GM21360 (cell line): Measurements from ENCODE around the gene HDGF.

Source experiments
- ATAC-seq: cut with Tn5 transposase; IDR thresholded peaks from one replicate; pipeline ENCODE4 v1.9.1; 2021; ENCODE audit warnings: mild to moderate bottlenecking, moderate library complexity; ENCODE audit not compliant: unreplicated experiment

The HDGF gene

GRCh38 chr1:156751451-156751756 is at the start of gene HDGF:
TSS of gene HDGF (minus strand) at chr1:156751675. CDS start at chr1:156751429, 246 bp downstream.
- peak; percentile 14 for ATAC-seq

- no peak for ATAC-seq
These were observed 45.9 kb upstream of the HDGF start for GRCh38 chr1:156797212-156797871.

GRCh38 chr1:156796340-156797097 is 45.0 kb upstream of the HDGF start:
- no peak for ATAC-seq

GRCh38 chr1:156795787-156796186 is 44.3 kb upstream of the HDGF start:
- ATAC-seq, result no peak

- ATAC-seq, result no peak
These were observed 43.9 kb upstream of the HDGF start for GRCh38 chr1:156795374-156795733.

- no peak for ATAC-seq
These were observed 43.3 kb upstream of the HDGF start for GRCh38 chr1:156794506-156795373.

DNA sequence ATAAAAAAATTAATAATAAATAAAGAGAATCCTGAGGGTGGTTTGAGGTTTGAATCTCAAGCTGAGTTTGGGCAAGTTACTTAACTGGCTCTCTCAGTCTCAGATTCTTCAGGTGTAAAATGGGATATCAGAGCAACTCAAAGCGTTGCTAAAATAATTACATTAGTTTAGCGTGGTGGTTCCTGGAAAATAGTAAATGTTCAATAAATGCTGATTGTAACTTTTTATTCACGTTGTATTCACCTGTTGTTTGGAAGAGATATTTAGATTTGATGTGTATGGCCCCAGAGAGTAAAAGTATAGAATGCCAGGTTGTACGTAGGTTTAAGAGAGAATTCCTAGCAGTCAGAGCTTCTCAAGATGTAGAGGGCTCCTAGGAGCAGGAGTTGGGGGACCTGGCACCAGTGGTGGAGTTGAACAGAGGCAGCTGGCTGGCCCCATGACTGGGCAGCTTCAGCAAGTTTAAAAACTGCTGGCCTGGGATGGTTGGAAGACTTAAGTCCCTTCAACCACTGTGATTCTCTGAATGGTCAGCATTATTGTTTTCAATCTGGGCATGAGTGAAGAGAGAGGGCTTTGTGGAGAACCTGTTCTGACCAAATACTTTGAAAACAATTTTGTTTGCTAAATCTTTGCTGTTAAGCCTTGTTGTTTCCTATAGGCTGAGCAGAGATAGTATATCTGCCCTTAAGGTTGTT is 38.3 kb upstream of the HDGF start:
- no peak for ATAC-seq

DNA sequence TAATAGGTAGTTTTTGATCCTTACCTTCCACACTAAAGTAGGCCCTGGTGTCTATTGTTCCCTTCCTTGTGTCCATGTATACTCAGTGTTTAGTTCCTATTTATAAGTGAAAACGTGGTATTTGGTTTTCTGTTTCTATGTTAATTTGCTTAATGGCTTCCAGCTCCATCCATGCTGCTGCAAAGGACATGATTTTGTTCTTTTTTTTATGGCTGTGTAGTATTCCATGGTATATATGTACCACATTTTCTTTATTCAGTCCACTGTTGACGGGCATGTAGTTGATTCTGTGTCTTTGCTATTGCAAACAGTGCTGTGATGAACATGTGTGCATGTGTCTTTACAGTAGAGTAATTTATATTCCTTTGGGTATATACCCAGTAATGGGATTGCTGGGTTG is 36.7 kb upstream of the HDGF start:
- ATAC-seq, result no peak

DNA sequence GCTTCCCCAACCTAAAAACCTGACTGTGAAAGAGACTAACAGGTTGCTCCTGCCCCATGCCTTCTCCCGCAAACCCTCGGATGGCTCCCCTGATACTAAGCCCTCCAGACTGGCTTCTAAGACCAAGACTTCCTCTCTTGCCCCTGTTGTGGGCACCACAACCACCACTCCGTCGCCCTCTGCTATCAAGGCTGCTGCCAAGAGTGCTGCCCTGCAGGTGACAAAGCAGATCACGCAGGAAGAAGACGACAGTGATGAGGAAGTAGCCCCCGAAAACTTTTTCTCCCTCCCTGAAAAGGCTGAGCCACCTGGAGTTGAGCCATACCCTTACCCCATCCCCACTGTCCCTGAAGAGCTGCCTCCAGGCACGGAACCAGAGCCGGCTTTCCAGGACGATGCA is 35.2 kb upstream of the HDGF start:
- no peak for ATAC-seq

- ATAC-seq, result no peak
These were observed 34.0 kb upstream of the HDGF start for GRCh38 chr1:156785458-156785857.

DNA sequence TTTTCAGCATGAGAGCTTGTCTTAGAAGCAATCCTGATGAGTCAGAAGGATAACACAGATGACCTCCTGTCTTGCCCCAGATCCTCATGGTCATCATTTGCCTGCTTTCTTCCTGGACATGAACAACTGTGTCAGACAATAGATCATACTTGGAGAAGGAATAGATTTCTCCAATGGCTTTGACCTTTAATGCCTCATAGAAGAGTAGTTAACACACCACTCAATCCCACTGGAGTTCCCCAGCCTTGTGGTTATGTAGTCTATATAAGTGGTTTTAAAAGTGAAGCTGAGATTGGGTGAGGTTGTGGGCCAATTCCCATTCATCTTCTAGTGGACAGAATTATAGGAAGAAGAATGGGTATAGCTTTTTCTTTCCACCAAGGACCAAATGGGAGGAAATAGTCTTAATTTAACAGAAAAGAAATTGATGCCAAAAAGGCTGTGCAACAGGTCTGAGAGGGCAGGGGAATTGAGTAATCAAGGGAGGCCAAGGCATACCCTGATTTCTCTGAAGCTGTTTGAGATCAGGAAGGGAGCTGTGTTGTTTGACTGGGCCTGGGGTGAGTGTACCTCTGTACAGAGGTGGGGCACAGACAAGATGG is 30.2 kb upstream of the HDGF start:
- ATAC-seq, result no peak

GRCh38 chr1:156777573-156777972 is 26.1 kb upstream of the HDGF start:
- ATAC-seq, result no peak

- no peak for ATAC-seq
These were observed 25.5 kb upstream of the HDGF start for GRCh38 chr1:156776942-156777341.

- no peak for ATAC-seq
These were observed 24.3 kb upstream of the HDGF start for GRCh38 chr1:156775799-156776198.

- no peak for ATAC-seq
These were observed 22.1 kb upstream of the HDGF start for GRCh38 chr1:156773607-156774006.

- ATAC-seq, result no peak
These were observed 21.4 kb upstream of the HDGF start for GRCh38 chr1:156772728-156773497.

DNA sequence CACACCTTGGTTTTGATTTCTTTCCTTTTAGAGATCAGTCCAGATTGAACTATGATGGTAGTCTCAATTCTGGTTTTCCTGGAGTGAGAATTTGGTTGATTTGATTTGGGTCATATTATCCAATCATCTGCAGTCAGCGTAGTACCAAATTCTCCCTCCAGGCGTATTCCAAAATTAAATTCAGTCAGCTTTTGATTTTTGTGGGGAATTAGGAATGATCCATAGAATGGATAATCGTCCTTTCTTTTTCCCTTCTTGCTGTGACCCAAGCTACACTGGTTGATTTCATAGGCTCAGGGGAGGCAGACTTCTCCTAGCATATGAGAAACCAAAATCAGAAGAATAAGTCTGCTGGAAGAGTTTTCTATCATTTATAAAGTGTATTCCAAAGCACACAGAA is 20.7 kb upstream of the HDGF start:
- ATAC-seq, result no peak

DNA sequence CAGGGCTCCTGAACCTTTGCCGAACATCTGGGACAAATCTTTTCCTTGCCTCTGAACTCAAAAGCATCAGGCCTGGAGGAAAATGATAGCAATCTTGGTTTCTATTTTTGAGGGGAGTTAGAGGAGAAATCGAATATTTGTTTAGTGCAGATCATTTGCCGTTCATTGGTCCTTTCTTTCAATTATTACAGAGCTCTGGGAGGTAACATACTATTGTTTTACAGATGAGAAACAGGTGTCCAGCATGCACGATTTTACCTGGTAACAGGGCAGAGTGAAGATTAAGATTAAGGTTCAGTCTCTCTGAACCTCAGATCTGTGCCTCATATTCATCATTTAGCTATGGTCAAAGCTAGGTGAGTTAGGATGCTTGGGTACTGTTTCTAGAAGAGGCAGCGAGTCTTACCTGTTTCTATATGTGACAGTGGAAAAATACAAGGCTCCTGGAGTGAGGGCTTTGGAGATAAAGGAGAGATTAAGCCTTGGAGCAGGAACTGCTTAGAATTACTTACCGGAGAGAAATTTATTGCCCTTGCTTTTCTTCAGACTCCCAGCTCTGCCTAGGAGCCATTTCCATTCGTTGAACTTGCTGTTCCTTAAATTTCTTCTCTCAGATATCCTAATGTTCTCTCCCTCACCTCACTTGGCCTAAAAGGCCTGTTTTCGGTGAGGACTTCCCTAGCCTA is 17.3 kb upstream of the HDGF start:
- ATAC-seq, result no peak

DNA sequence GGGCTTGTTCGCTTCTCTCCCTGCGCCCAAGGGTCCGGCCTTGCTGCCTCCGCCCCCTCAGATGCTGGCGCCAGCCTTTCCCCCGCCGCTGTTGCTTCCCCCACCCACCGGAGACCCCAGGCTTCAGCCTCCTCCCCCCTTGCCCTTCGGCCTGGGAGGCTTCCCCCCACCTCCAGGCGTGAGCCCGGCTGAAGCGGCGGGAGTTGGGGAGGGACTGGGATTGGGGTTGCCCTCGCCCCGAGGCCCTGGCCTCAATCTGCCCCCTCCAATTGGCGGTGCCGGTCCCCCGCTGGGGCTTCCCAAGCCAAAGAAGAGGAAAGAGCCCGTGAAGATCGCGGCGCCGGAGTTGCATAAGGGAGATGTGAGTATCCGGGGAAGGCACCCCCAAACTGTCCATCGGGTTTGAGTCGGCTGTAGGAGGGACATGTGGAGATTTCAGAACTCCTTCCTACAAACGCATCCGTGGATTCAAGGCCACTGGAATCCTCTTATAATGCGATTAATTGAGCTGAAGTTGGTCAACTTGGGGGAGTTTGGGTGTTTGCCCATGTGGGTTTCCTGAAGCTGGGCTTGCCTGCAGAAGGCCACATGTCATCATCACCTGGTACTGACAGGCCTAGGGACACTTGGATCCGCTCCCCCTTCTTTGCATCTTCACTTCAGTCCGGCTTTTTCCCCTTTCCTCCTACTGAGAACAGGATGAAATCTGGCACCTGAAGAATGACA is 16.6 kb upstream of the HDGF start:
- no peak for ATAC-seq
